Anterior cingulate cortex (tissue), 58 donors: ENCODE measurements around the gene CCDC15.
"Not testable (repeated sequence)": the region's sequence is repeated elsewhere in the genome, so short reads cannot be mapped to it uniquely, and the experiment has no call there.

Experiments
- DNase-seq, 58 donors: peaks; one replicate each; lab custom pipeline; 2025; lab: John Stamatoyannopoulos, UW

The CCDC15 gene

DNA sequence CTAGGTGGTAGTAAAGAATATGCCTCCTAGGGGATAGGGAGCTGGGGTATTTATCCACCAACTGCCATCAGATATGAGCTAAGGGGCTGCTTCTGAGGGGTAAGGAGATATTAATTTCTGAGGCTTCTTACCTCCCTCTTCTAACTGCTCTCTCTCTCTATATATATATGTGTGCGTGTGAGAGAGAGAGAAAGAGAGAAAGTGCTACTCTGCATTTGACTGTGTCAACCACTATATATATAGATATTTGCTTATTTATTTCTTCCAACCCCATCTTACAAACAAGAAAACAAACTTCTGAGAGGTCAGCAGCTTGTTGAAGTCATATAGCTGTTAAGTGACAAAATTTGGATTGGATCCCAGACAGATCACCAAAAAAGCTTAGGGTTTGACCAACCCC lies 12.3 kb upstream of the CCDC15 start:
- DNase-seq: no peak

GRCh38 chr11:124942466-124943253 lies 11.3 kb upstream of the CCDC15 start:
- DNase-seq: peak in 45 of 58 donors; percentile 11 to 89 (median 61)

- DNase-seq: peak in 52 of 58 donors; percentile 20 to 91 (median 65)
Measured at GRCh38 chr11:124943254-124943616, 10.8 kb upstream of the CCDC15 start.

DNA sequence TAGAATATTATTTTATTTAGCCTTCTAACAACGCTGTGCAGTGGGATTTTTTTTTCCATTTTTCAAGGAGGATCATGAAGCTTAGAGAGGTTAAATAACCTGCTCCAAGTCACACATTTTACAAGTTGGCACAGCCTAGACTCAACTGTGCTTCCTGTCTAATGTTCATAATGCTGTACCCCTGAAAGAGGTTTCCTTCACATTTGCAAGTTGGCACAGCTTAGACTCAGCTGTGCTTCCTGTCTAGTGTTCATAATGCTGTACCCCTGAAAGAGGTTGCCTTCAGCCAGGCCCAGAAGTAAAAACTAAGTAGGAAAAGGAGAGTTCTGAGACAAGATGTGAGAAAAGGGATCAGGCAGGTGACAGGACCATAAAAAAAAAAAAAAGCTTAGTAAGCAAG lies 10.3 kb upstream of the CCDC15 start:
- DNase-seq: no peak

DNA sequence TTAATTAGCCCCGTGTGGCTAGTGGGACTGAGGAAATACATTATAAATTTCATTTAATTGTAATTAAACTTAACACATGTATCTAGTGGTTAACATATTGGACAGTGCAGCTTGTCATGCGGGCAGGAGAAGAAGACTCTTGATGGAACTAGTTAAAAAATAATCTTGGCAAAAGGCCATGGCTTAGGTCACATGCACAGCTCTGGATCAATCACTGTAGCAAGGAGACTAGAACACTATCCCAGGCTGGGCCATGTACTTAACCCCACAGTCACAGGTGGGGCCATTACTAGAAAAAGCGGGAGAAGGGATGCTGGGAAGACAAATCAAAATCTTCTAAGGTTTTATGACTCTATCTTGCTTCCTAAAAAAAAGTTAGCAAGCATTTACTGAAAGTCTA lies 9.4 kb upstream of the CCDC15 start:
- peak in 1 of 58 donors; percentile 14 for DNase-seq

DNA sequence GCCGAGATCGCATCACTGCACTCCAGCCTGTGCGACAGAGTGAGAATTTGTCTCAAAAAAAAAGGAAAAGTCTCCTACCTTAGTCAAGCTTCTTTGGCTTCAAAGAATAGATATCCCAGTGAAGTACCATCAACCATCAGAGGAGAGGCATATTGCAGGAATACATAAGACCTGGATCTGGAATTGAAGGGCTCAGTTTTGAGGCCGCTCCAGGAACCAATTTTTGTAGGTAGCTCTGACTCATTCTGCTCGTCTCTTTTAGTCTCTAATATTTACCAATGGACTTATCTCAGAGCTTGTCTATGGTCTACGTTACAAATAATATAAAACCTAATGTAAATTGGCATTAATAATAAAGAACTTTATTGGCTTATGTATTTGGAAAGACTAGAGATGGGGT lies 8.2 kb upstream of the CCDC15 start:
- DNase-seq: no peak

GRCh38 chr11:124946735-124947141 lies 7.3 kb upstream of the CCDC15 start:
- DNase-seq: peak in 51 of 58 donors; percentile 18 to 90 (median 68)

DNA sequence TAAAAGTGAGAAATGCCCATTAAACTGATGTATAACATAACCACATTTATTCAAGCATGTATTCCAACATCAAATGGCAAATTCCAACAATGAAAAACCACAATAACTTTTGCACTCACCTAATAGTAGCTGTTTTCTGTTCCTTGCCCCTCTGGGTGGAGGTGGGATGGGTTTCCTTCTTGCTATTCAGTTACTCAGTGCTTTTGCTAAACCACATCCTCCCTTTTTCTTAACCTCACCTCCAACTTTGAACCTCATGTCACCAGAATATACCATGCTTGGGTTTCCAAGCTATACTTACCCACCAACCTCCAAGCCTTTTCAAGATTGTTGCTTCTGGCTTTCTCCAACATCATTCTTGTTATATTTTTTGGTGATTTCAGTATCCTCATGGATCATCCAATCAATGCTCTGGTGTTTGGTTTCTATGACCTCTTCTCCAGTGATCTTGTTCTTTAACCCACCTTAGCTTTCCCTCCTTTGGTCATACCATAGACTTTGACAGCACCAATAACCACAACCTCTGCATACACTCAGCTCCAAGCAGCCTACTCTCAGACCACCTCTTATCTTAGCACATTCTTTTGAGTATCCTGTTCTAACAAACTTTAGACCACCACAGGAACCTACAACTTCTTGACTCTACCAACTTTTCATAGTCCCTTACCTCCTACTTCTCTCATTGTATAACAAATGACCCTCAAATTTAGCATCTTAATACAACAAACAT lies 3.2 kb upstream of the CCDC15 start:
- DNase-seq: no peak

- DNase-seq: no peak
Measured at GRCh38 chr11:124951341-124951740, 2.7 kb upstream of the CCDC15 start.

DNA sequence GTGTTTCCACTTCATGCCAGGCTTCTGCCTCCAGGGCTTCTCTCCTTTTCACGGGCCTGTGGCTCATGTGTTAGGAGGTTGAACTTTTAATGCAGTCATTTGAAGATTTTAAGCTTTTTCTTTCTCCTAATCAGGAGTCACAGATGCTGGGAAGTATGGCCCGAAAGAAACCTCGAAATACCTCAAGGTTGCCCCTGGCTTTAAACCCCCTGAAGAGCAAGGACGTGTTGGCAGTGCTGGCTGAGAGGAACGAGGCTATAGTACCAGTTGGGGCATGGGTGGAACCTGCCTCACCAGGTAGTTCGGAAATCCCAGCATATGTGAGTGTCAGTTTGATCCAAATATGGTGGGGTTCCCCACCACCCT lies 571 bp downstream of the CCDC15 start:
- DNase-seq: no peak

DNA sequence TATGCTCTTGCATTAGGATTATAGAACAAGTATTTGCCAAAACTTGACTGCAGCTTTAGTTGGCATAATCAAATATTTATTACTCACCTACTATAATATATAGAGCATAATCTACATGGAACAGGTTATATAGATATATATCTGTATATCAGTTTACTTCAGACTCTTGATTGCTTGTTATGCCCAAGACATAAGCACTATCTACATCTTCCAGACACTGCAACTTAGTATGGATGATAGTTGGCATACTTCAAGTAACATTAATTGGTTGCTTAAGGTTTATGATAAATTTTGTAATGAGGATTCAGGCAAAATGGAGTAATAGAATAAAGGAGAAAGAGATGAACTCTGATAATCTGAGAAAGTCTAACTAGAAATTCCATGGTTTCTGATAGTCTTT lies 1.0 kb downstream of the CCDC15 start:
- DNase-seq: no peak

DNA sequence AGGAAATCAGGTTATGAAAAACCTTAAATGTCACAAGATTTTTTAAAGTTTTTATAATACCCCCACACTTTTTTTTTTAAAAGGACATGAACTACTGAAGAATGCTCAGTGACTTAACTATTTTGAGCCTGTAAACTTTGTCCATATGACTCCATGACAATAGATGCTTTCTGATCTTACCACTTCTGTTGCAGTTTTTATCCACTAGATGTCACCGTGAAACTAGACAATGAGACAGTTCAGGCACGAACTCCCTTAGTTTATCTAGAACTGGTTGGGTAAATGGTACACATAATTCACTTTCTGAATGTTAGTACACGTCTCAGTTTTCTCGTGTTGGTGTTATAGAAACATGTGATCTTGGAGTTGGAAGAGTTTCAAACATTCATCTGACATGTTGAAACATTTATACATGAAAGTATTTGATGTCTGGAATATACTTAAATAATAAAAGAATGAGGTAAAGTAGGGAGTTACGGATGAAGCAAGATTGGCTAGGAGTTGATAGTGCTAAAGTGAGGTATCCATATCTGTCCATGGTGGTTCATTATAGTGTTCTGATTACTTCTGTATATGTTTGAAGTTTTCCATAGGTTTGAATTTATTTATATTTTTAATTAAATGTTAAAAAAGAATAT lies 8.1 kb downstream of the CCDC15 start:
- DNase-seq: peak in 3 of 58 donors; percentile 5 to 76 (median 66)

DNA sequence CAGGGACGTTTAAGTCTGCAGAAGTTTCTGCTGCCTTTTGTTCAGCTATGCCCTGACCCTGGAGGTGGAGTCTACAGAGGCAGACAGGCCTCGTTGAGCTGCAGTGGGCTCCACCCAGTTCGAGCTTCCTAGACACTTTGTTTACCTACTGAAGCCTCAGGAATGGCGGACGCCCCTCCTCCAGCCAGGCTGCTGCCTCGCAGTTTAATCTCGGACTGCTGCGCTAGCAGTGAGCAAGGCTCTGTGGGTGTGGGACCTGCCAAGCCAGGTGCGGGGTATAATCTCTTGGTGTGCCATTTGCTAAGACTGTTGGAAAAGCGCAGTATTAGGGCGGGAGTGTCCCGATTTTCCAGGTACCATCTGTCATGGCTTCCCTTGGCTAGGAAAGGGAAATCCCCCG lies 14.2 kb downstream of the CCDC15 start:
- not testable (repeated sequence) for DNase-seq

DNA sequence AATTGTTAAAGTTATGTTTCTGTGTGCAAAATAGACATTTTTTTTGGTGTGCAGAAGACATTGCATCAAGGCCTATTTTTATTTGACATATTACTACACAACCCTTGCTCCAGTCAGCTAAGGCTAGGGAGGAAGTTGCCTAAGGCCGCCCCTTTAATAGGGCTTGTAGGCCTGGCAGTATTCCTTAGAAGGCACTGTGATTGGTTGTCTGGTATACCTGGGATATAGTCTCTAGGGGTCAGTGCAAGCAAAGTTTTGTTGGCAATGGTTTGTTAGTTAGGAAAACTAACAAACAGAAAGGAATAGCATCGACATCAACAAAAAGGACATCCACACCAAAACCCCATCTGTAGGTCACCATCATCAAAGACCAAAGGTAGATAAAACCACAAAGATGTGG lies 16.9 kb downstream of the CCDC15 start:
- no peak for DNase-seq

DNA sequence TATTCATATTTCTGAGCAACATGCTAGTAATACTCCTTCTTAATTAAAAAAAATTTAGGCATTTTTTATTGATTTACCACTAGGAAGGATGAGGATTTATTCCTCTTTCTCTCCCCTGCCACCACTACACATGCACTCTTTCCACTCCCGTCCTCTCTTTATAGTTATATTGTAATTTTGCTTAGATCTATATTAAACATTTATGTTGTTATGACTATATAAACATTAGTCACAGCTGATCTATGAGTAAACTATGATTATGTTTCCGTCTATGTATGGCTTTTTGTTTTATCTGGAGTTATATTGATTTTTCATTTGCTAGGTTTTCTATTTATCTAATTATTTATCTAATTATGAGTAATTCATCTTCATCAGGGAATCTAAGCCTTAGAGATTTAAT lies 17.8 kb downstream of the CCDC15 start:
- DNase-seq: no peak

GRCh38 chr11:124976531-124976930 lies 22.5 kb downstream of the CCDC15 start:
- no peak for DNase-seq

GRCh38 chr11:124977006-124977405 lies 23.0 kb downstream of the CCDC15 start:
- no peak for DNase-seq

DNA sequence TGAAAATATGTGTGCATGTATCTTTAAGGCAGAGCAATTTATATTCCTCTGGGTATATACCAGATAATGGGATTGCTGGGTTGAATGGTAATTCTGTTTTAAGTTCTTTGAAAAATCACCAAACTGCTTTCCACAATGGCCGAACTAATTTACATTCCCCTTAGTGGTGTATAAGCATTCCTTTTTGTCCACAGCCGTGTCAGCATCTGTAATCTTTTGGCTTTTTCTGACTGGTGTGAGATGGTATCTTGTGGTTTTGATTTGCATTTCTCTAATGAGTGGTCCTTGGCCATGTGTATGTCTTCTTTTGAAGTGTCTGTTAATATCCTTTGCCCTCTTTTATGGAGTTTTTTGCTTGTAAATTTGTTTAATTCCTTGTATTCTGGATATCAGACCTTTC lies 24.3 kb downstream of the CCDC15 start:
- DNase-seq: no peak

DNA sequence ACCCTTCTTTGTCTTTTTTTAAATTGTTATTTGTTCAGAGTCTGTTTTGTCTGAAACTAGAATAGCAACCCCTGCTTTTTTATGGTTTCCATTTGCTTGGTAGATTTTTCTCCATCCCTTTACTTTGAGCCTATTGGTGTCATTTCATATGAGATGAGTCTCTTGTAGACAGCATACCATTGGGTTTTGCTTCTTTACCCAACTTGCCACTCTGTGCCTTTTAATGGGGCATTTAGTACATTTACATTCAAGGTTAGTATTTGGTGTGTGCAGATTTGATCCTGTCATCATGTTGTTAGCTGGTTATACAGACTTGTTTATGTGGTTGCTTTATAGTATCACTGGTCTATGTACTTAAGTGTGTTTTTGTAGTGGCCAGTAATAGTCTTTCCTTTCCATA lies 28.0 kb downstream of the CCDC15 start:
- no peak for DNase-seq

GRCh38 chr11:124983674-124984511 lies 29.9 kb downstream of the CCDC15 start:
- no peak for DNase-seq

DNA sequence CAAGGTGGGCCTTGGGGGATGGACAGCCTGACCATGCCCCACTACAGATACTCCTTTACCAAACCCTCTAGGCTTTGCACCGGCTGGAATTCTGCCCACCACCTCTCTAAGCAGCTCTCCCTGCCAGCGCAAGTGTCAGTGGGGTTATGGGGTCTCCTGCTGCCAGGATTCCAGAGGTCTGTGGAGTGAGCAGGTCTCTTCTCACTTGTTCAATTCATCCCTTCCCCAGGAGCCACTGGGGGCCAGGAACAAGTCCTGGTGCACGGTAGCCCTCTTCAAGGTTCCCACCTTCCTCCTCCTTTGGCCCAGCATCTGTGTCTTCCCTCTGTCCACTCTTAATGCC lies 30.5 kb downstream of the CCDC15 start:
- no peak for DNase-seq
